ENCODE results near the gene CLTA. TPM values are rescaled to one million over a fixed set of nuclear protein-coding genes. Genes with fewer than 3 reads are reported as not detected.
"Not testable (repeated sequence)": the region's sequence is repeated elsewhere in the genome, so short reads cannot be mapped to it uniquely, and the experiment has no call there.

Gene CLTA
- polyA plus RNA-seq, 1 donor (not counting 4 experiments of a cell fraction or from before 2014, with no cell fraction given) = 325 TPM

GRCh38 chr9:36245906-36246305 is 55.2 kb downstream of the CLTA start:
- FAIRE-seq (no peak), DNase-seq (ENCODE audit: low read depth, low spot score) (no peak)

DNA sequence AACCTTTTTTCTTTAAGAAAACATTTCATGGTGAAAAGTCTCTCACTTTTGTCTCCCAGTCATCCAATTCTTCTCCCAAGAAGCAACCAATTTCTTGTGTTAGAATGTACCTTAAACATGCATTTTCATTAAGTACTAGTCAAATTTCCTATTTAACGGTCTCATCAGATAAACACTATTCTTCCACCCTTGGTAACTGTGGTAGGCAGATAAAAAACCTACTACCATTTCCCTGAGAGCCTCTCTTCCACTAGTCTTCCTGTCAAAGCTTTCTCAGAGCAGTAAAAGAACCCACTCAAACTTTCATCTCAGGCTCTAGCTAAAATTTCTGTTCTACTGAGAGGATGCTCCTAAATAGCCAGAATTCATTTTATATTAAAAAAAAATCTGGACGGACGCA is 56.6 kb downstream of the CLTA start:
- dilution Hi-C loops (cut with MboI; ENCODE audit: extremely low pct_ligation_motif_present, low sequenced_read_pairs) = no loop called here
- Histone ChIP-seq H3K4me3 (ENCODE audit: control insufficient read depth in 2 of 3, extremely low read depth in 1 of 3, insufficient read depth in 2 of 3, low read depth in 1 of 3, low read length in 3 of 3) (no peak overlapping the region), H3K4me2 (ENCODE audit: control insufficient read depth, extremely low read depth, insufficient read depth, low read depth, low read length) (no peak overlapping the region), H3K9me3 (ENCODE audit: control insufficient read depth, low read depth, low read length) (no peaks in the 10 kb centered on the region), H3K36me3 (ENCODE audit: control insufficient read depth in 2 of 2, extremely low read depth in 1 of 2, insufficient read depth in 2 of 2, low read length in 2 of 2) (peaks cover 6 to 7% of the 10 kb centered on the region in 2 experiments), H4K20me1 (ENCODE audit: control insufficient read depth, extremely low read depth, insufficient read depth, low read length) (no peaks in the 10 kb centered on the region), H3K27me3 (ENCODE audit: control insufficient read depth, extremely low read depth, insufficient read depth, low read length) (no peaks in the 10 kb centered on the region), H3K9me1 (ENCODE audit: control insufficient read depth, extremely low read depth, insufficient read depth, low read length) (no peaks in the 10 kb centered on the region), H2AFZ (ENCODE audit: control insufficient read depth, low read length) (no peak overlapping the region), H3K4me1 (ENCODE audit: control insufficient read depth, extremely low read depth, insufficient read depth, low read length) (no peaks in the 10 kb centered on the region), H3K27ac (ENCODE audit: control insufficient read depth, insufficient read depth, low read length) (no peak overlapping the region), H3K79me2 (ENCODE audit: control insufficient read depth, insufficient read depth, low read length) (peaks cover 7% of the 10 kb centered on the region), H3K9ac (ENCODE audit: control insufficient read depth, extremely low read depth, insufficient read depth, low read length) (no peak overlapping the region)
- no peak for FAIRE-seq
- TF ChIP-seq EZH2 (IDR thresholded peaks at IDR 0.05; ENCODE audit: low read length) = no peak
- DNase-seq (ENCODE audit: low read depth, low spot score) = no peak

More at GRCh38 chr9:36245906-36246305, 55.2 kb downstream of the CLTA start:
- Histone ChIP-seq H3K9ac (ENCODE audit: control insufficient read depth, extremely low read depth, insufficient read depth, low read length) (no peak overlapping the region), H3K4me3 (ENCODE audit: control insufficient read depth in 2 of 3, extremely low read depth in 1 of 3, insufficient read depth in 2 of 3, low read depth in 1 of 3, low read length in 3 of 3) (no peak overlapping the region), H3K27ac (ENCODE audit: control insufficient read depth, insufficient read depth, low read length) (no peak overlapping the region), H3K36me3 (ENCODE audit: control insufficient read depth in 2 of 2, extremely low read depth in 1 of 2, insufficient read depth in 2 of 2, low read length in 2 of 2) (peaks cover 7 to 8% of the 10 kb centered on the region in 2 experiments), H3K4me2 (ENCODE audit: control insufficient read depth, extremely low read depth, insufficient read depth, low read depth, low read length) (no peak overlapping the region), H3K79me2 (ENCODE audit: control insufficient read depth, insufficient read depth, low read length) (peaks cover 5% of the 10 kb centered on the region), H3K27me3 (ENCODE audit: control insufficient read depth, extremely low read depth, insufficient read depth, low read length) (no peaks in the 10 kb centered on the region), H4K20me1 (ENCODE audit: control insufficient read depth, extremely low read depth, insufficient read depth, low read length) (no peaks in the 10 kb centered on the region), H3K9me1 (ENCODE audit: control insufficient read depth, extremely low read depth, insufficient read depth, low read length) (no peaks in the 10 kb centered on the region), H3K4me1 (ENCODE audit: control insufficient read depth, extremely low read depth, insufficient read depth, low read length) (no peaks in the 10 kb centered on the region), H3K9me3 (ENCODE audit: control insufficient read depth, low read depth, low read length) (no peaks in the 10 kb centered on the region), H2AFZ (ENCODE audit: control insufficient read depth, low read length) (no peak overlapping the region)
- no peak for TF ChIP-seq CTCF (optimal IDR thresholded peaks at IDR 0.05 in 1 of 3, IDR thresholded peaks at IDR 0.05 in 1 of 3, conservative IDR thresholded peaks at IDR 0.05 in 1 of 3; ENCODE audit: extremely low read depth in 1 of 3, insufficient read depth in 2 of 3, low read length in 3 of 3)
- no peak for TF ChIP-seq EZH2 (IDR thresholded peaks at IDR 0.05; ENCODE audit: low read length)
- dilution Hi-C loops (cut with MboI; ENCODE audit: extremely low pct_ligation_motif_present, low sequenced_read_pairs) = no loop called here

DNA sequence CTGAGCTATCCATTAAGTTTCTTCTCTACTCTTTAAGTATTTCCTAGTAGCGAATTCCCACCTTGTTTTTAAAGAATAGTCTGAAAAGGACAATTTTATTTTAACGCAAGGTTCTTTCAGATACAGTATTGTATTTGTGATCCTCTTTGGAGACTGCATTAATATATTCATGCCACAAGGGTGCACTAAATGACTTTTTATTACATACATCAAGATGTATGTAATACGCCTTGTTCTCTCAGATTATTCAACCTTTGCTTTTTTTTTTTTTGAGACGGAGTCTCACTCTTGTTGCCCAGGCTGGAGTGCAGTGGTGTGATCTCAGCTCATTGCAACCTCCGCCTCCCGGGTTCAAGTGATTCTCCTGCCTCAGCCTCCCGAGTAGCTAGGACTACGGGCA is 57.3 kb downstream of the CLTA start:
- H4K20me1 ChIP-seq (ENCODE audit: control insufficient read depth, extremely low read depth, insufficient read depth, low read length); H3K4me1 ChIP-seq (ENCODE audit: control insufficient read depth, extremely low read depth, insufficient read depth, low read length); H3K27me3 ChIP-seq (ENCODE audit: control insufficient read depth, extremely low read depth, insufficient read depth, low read length); H3K9me3 ChIP-seq (ENCODE audit: control insufficient read depth, low read depth, low read length); H3K36me3 ChIP-seq (ENCODE audit: control insufficient read depth in 2 of 2, extremely low read depth in 1 of 2, insufficient read depth in 2 of 2, low read length in 2 of 2); dilution Hi-C loops (cut with MboI; ENCODE audit: extremely low pct_ligation_motif_present, low sequenced_read_pairs); H3K4me2 ChIP-seq (ENCODE audit: control insufficient read depth, extremely low read depth, insufficient read depth, low read depth, low read length); H3K4me3 ChIP-seq (ENCODE audit: control insufficient read depth in 2 of 3, extremely low read depth in 1 of 3, insufficient read depth in 2 of 3, low read depth in 1 of 3, low read length in 3 of 3); H3K27ac ChIP-seq (ENCODE audit: control insufficient read depth, insufficient read depth, low read length); DNase-seq (ENCODE audit: low read depth, low spot score); H3K79me2 ChIP-seq (ENCODE audit: control insufficient read depth, insufficient read depth, low read length); H3K9me1 ChIP-seq (ENCODE audit: control insufficient read depth, extremely low read depth, insufficient read depth, low read length); H3K9ac ChIP-seq (ENCODE audit: control insufficient read depth, extremely low read depth, insufficient read depth, low read length); FAIRE-seq; H2AFZ ChIP-seq (ENCODE audit: control insufficient read depth, low read length): not testable (repeated sequence)
- peak in 1 of 3 experiments; percentile 50 for TF ChIP-seq CTCF (optimal IDR thresholded peaks at IDR 0.05 in 1 of 3, IDR thresholded peaks at IDR 0.05 in 1 of 3, conservative IDR thresholded peaks at IDR 0.05 in 1 of 3; ENCODE audit: extremely low read depth in 1 of 3, insufficient read depth in 2 of 3, low read length in 3 of 3)
